GM20000 (cell line): ENCODE results near the gene NEURL1.

Experiments
- DNase-seq: peaks from one replicate; pipeline ENCODE4 v3.0.0; 2012; ENCODE audit warnings: low spot score
- CTCF ChIP-seq: IDR thresholded peaks from 2 replicates; pipeline ENCODE4 v1.5.1; 2012; ENCODE audit warnings: mild to moderate bottlenecking, control low read depth; ENCODE audit errors: extremely low read depth, missing control alignments

NEURL1 gene

GRCh38 chr10:103504181-103504783 is 10.8 kb downstream of the NEURL1 start:
- no peak for DNase-seq
- no peak for TF ChIP-seq CTCF

- TF ChIP-seq CTCF = no peak
- DNase-seq = no peak
Measured at GRCh38 chr10:103506061-103506460, 12.6 kb downstream of the NEURL1 start.

GRCh38 chr10:103507235-103508191 is 14.0 kb downstream of the NEURL1 start:
- TF ChIP-seq CTCF = no peak
- no peak for DNase-seq

- DNase-seq = no peak
- TF ChIP-seq CTCF = no peak
Measured at GRCh38 chr10:103510046-103510685, 16.7 kb downstream of the NEURL1 start.

GRCh38 chr10:103510791-103511752 is 17.6 kb downstream of the NEURL1 start:
- TF ChIP-seq CTCF = no peak
- DNase-seq = no peak

GRCh38 chr10:103512166-103512565 is 18.7 kb downstream of the NEURL1 start:
- TF ChIP-seq CTCF = no peak
- DNase-seq = no peak
